ENCODE data around the gene GRIK4.

- TF ChIP-seq, protein P1, sequence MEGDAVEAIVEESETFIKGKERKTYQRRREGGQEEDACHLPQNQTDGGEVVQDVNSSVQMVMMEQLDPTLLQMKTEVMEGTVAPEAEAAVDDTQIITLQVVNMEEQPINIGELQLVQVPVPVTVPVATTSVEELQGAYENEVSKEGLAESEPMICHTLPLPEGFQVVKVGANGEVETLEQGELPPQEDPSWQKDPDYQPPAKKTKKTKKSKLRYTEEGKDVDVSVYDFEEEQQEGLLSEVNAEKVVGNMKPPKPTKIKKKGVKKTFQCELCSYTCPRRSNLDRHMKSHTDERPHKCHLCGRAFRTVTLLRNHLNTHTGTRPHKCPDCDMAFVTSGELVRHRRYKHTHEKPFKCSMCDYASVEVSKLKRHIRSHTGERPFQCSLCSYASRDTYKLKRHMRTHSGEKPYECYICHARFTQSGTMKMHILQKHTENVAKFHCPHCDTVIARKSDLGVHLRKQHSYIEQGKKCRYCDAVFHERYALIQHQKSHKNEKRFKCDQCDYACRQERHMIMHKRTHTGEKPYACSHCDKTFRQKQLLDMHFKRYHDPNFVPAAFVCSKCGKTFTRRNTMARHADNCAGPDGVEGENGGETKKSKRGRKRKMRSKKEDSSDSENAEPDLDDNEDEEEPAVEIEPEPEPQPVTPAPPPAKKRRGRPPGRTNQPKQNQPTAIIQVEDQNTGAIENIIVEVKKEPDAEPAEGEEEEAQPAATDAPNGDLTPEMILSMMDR (conservative IDR thresholded peaks at IDR 0.05; ENCODE audit: low read depth, low read length), result no peak
- TF ChIP-seq RCOR1 (IDR thresholded peaks at IDR 0.05; ENCODE audit: insufficient replicate concordance, low read length) (no peak), MXI1 (IDR thresholded peaks at IDR 0.05; ENCODE audit: borderline replicate concordance, low read depth, low read length) (no peak), POLR2A (IDR thresholded peaks at IDR 0.05; ENCODE audit: low read depth, low read length) (no peak), CHD1 (IDR thresholded peaks at IDR 0.05; ENCODE audit: low read depth, low read length) (no peak), SMC3 (IDR thresholded peaks at IDR 0.05; ENCODE audit: low read depth, low read length) (no peak), RAD21 (IDR thresholded peaks at IDR 0.05; ENCODE audit: low read length) (no peak), MAFK (IDR thresholded peaks at IDR 0.05; ENCODE audit: low read depth, low read length) (no peak), BHLHE40 (IDR thresholded peaks at IDR 0.05; ENCODE audit: low read depth, low read length) (no peak), CEBPB (IDR thresholded peaks at IDR 0.05; ENCODE audit: low read depth, low read length) (no peak)
- TF ChIP-seq, protein P2, sequence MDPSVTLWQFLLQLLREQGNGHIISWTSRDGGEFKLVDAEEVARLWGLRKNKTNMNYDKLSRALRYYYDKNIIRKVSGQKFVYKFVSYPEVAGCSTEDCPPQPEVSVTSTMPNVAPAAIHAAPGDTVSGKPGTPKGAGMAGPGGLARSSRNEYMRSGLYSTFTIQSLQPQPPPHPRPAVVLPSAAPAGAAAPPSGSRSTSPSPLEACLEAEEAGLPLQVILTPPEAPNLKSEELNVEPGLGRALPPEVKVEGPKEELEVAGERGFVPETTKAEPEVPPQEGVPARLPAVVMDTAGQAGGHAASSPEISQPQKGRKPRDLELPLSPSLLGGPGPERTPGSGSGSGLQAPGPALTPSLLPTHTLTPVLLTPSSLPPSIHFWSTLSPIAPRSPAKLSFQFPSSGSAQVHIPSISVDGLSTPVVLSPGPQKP (IDR thresholded peaks at IDR 0.05; ENCODE audit: borderline replicate concordance, low read depth, low read length), result no peak
Observed at GRCh38 chr11:120923866-120924508, 412.4 kb downstream of the GRIK4 start.
